GM12873 (cell line): Measurements from ENCODE around the gene SYNCRIP.
A peak's percentile ranks its signal among the peaks of the same experiment; 100 is the strongest.

Source experiments
- TF ChIP-seq, protein P1 (sequence below): IDR thresholded peaks from 2 replicates; pipeline ENCODE4 v1.5.1; 2012; ENCODE audit warnings: low read depth, mild to moderate bottlenecking, moderate library complexity, low read length, control low read depth; ENCODE audit not compliant: insufficient read depth; ENCODE audit errors: missing control alignments

The SYNCRIP gene

DNA sequence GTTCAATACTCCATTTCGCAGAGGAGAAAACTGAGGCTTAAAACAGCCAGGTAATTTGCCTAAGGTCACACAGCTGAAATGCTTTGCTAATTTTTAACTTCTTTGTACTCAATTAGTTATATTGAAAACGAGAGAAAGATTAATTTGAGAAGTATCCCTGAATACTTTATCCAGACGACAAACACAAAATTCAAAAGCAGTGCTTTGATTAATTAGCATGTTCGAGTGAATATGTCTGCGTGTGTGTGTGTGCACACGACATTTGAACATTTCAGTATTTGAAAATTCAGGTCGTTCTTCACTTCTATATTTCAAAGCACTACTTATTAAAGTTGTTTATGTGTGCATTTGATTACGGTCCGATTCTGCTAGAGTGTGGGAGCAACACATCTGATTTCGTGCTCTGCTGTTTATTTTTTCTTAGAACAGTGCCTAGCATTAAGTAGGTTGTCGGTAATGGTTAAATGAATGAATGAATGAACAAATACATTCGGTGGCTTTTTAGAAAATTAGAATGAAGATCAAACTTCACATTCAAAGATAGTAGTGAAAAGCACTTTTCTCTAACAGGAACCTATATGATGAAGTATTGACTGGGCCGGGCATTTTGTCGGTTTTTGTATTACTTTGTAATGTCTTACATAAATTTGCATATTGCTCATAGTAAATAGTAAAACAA, 36.9 kb upstream of the SYNCRIP start:
- TF ChIP-seq, protein P1, sequence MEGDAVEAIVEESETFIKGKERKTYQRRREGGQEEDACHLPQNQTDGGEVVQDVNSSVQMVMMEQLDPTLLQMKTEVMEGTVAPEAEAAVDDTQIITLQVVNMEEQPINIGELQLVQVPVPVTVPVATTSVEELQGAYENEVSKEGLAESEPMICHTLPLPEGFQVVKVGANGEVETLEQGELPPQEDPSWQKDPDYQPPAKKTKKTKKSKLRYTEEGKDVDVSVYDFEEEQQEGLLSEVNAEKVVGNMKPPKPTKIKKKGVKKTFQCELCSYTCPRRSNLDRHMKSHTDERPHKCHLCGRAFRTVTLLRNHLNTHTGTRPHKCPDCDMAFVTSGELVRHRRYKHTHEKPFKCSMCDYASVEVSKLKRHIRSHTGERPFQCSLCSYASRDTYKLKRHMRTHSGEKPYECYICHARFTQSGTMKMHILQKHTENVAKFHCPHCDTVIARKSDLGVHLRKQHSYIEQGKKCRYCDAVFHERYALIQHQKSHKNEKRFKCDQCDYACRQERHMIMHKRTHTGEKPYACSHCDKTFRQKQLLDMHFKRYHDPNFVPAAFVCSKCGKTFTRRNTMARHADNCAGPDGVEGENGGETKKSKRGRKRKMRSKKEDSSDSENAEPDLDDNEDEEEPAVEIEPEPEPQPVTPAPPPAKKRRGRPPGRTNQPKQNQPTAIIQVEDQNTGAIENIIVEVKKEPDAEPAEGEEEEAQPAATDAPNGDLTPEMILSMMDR: no peak

DNA sequence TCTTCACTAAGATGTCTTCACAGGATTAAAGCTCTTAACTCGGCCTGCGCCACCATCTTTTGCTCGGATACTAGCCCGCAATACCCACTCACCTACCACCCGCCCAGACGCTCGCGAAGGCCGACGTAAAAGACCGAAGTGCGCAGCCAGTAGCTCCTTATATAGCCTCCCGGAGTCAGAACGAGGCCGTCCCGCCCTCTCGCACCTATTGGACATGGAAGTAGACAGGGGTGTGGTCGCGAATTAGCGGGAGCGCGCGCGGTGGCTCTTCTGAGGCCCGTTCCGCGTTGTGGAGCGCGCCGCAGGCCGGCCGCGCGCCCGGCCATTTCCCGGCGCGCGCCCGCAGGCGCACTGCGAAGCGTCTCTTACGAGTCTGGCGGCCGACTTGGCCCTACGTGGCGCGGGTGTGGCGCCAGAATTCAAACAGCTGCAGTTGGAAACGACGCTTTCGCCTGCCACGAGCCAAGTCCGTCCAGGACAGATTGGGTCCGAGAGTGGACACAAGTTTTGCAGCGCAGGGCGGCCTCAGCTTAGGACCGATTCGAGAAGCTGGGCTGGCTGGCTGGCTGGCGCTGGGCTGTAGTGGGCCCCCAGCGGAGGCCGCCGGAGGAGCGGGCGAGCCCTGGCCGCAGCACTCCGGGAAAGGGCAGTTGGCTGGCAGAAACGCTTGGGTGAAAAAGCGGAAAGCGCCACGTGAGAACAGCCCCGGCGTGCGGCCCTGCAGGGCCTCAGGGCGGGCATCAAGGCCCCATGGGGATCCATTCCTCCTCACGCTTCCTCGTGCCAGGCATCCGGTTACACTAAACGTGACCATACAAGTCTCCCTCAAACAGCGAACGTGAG, 36.1 kb upstream of the SYNCRIP start:
- TF ChIP-seq, protein P1: no peak

DNA sequence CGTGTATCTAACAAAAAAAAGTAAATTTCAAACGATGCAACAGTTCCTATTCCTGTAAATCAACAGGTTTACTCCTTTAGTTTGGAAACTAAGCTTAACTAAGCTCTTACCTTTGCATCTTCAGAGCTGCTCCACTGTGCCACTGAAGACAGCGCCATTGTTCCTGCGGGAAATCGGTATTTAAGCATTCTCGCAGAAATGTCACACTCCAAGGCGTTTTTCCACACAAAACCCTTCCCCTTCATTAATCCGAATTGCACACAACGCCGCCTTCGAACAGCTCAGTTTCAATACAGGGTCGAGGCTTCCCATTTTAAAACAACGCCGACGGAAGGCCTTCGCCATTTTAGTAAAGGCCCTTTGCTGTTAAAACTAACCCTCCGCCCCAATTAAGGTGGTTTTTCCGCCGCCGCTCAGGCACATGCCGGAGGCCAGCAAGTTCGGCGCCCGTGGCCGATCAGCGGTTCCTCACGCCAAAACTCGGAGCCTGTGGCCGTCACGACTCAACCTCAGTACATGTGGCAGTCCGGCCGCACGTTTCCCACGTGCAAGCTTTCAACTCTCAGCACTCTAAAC, 35.4 kb upstream of the SYNCRIP start:
- TF ChIP-seq, protein P1: no peak

DNA sequence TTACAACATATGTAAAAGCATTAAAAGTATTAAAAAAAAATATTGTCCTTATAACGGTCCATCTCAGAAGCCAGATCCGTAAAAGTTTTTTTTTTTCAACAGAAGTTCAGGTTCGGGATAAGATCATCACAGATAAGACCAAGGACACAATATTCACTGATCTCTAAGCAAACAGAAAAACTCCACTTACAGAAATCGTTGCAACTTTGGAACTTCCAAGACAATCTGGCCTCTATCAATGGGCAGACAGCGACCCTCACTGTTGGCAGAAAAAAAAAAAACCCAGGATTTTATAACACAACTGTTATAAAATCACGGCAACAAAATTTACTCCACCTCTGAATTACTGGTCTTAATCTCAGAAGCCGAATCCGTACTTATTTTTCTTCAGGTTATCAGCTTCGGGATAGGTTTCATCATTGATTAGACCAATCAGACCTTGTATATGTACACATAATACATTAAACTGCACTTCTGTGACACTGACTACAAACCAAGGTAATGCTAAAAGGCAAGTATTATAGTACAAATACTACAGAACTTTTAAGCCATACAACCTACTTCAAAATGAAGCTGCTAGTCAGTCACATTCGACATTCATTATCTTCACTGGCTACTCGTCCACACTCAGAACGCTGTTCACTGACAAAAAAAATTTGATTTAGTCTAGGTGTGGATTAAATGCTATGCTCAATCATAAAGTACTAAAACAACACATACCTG, 34.7 kb upstream of the SYNCRIP start:
- TF ChIP-seq, protein P1: peak; percentile 25

DNA sequence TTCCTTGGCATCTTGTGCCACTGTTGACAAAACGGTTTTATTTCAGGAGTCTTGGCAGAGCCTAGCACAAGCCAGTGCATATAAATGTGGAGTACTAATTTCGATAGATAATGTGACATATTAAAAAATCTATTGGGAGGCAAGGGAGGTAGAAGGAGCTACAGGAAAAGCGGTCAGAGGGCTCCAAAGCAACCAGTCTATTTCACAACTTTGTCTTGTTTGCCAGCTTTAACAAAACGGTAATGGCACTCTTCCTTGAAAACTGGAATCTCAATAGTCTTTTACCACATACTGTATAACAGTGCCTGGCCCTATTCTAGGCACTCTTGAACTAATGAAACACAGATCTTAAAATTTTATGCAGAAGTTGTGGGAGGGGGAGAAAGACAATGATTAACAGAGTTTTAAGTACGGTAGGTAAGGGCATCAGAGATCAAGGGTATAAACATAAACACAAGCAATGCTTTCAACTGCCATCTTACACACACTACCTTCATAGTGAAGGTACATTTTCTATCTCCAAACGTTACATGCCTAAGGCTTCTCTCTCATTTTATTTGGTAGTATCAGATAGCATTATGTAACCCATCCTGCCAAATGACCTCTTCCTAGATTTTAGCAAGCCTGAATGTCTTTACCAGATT, 33.5 kb upstream of the SYNCRIP start:
- TF ChIP-seq, protein P1: no peak

DNA sequence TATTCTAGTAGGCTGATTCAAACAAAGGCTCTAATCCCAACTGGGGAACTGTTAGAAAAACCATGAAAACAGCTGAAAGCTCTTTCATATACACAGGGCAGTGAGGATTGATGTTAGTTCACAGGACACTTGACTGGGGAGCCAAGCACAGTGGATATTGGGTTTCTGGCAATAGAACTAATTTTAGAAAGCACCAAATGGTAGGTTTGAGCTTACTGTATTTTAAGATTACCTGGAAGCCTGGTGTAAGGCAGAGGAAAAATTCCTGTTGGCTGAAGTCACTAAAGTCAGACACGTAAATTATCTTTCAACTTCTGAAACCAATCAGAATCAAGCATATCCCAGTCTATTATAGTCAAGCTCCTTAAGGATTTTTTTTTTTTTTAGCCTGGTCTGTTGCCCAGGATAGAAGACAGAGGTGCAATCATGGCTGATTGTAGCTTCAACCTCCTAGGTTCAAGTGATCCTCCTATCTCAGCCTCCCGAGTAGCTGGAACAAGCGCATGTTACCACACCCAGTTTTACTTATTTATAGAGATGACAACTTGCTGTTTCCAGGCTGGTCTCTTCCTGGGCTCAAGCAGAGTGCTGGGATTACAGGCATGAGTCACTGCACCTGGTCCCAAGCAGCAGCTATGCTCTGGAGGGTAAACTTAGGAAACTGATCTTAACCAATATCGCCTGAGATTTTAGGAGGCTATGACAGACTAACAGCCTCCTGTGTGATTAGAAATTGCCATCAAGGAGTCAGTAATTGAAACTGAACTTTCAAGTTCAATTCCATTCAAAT, 32.5 kb upstream of the SYNCRIP start:
- TF ChIP-seq, protein P1: no peak
